Glomerular visceral epithelial cell (primary cell): ENCODE data around the gene TPRG1.
"Not testable (repeated sequence)": the region's sequence is repeated elsewhere in the genome, so short reads cannot be mapped to it uniquely, and the experiment has no call there.

Source experiments
- DNase-seq: peaks from one replicate; pipeline ENCODE4 v3.0.0-alpha.2; 2016; ENCODE audit errors: extremely low spot score

TPRG1 gene

GRCh38 chr3:189311521-189311920, 139.8 kb downstream of the TPRG1 start:
- DNase-seq, result no peak

- no peak for DNase-seq
Observed at GRCh38 chr3:189312866-189313265, 141.1 kb downstream of the TPRG1 start.

GRCh38 chr3:189316296-189317019, 144.7 kb downstream of the TPRG1 start:
- DNase-seq, result no peak

GRCh38 chr3:189317911-189318310, 146.1 kb downstream of the TPRG1 start:
- DNase-seq, result no peak

- no peak for DNase-seq
Observed at GRCh38 chr3:189320511-189320910, 148.7 kb downstream of the TPRG1 start.

GRCh38 chr3:189322339-189322738, 150.6 kb downstream of the TPRG1 start:
- DNase-seq, result no peak

- peak; percentile 98 for DNase-seq
Observed at GRCh38 chr3:189324538-189325138, 152.9 kb downstream of the TPRG1 start.

GRCh38 chr3:189325454-189325853, 153.7 kb downstream of the TPRG1 start:
- peak; percentile 15 for DNase-seq

- DNase-seq, result not testable (repeated sequence)
Observed at GRCh38 chr3:189329630-189330029, 157.9 kb downstream of the TPRG1 start.

- no peak for DNase-seq
Observed at GRCh38 chr3:189330066-189330465, 158.3 kb downstream of the TPRG1 start.

GRCh38 chr3:189331002-189331418, 159.2 kb downstream of the TPRG1 start:
- no peak for DNase-seq

- DNase-seq, result peak; percentile 21
Observed at GRCh38 chr3:189334064-189334920, 162.5 kb downstream of the TPRG1 start.

GRCh38 chr3:189337673-189338091, 165.9 kb downstream of the TPRG1 start:
- no peak for DNase-seq

- DNase-seq, result no peak
Observed at GRCh38 chr3:189338366-189338765, 166.6 kb downstream of the TPRG1 start.

GRCh38 chr3:189339996-189340395, 168.2 kb downstream of the TPRG1 start:
- DNase-seq, result no peak

- no peak for DNase-seq
Observed at GRCh38 chr3:189340680-189341460, 169.1 kb downstream of the TPRG1 start.

- no peak for DNase-seq
Observed at GRCh38 chr3:189342811-189343210, 171.0 kb downstream of the TPRG1 start.

GRCh38 chr3:189344996-189345395, 173.2 kb downstream of the TPRG1 start:
- no peak for DNase-seq

GRCh38 chr3:189349772-189350171, 178.0 kb downstream of the TPRG1 start:
- no peak for DNase-seq

GRCh38 chr3:189353318-189353965, 181.7 kb downstream of the TPRG1 start:
- DNase-seq, result no peak
